ENCODE data around the gene WRAP53. TPM values are rescaled to one million over a fixed set of nuclear protein-coding genes. Genes with fewer than 3 reads are reported as not detected.

The WRAP53 gene
- total and polyA plus RNA-seq, 4 donors: 9.6 to 17.3 (median 11.5) TPM

- WGBS, 2 donors: 40 to 56% methylated on average over 7 of the region's 7 CpGs
- Histone ChIP-seq H3K27ac (ENCODE audit: low read depth in 1 of 2, low read length in 1 of 2) (no peak overlapping the region), H3K9ac (ENCODE audit: insufficient read depth in 1 of 2, low read length in 2 of 2) (no peak overlapping the region), H3K4me1 (ENCODE audit: control insufficient read depth in 5 of 5, insufficient read depth in 5 of 5, low read length in 5 of 5) (peaks cover 2 to 13% (median 4%) of the 10 kb centered on the region in 5 donors), H3K9me3 (ENCODE audit: control insufficient read depth in 4 of 4, insufficient read depth in 3 of 4, low read length in 3 of 4) (no peaks in the 10 kb centered on the region), H3K27me3 (ENCODE audit: control insufficient read depth in 3 of 3, insufficient read depth in 3 of 3, low read length in 2 of 3) (no peaks in the 10 kb centered on the region), H3K36me3 (ENCODE audit: control insufficient read depth in 4 of 4, insufficient read depth in 4 of 4, low read length in 4 of 4) (no peaks in the 10 kb centered on the region), H3K4me3 (no peak overlapping the region)
- no peak for ATAC-seq (ENCODE audit: insufficient read depth, low FRiP score)
- no peak for DNase-seq
- TF ChIP-seq CTCF (IDR thresholded peaks at IDR 0.05; ENCODE audit: control extremely low read depth, extremely low read depth): no peak
Observed at GRCh38 chr17:7745748-7746470, 57.6 kb downstream of the WRAP53 start.

- Histone ChIP-seq H3K9me3 (ENCODE audit: control insufficient read depth in 4 of 4, insufficient read depth in 3 of 4, low read length in 3 of 4) (no peaks in the 10 kb centered on the region), H3K4me1 (ENCODE audit: control insufficient read depth in 5 of 5, insufficient read depth in 5 of 5, low read length in 5 of 5) (peaks cover 2 to 13% (median 4%) of the 10 kb centered on the region in 5 donors), H3K4me3 (no peak overlapping the region), H3K36me3 (ENCODE audit: control insufficient read depth in 4 of 4, insufficient read depth in 4 of 4, low read length in 4 of 4) (no peaks in the 10 kb centered on the region), H3K27me3 (ENCODE audit: control insufficient read depth in 3 of 3, insufficient read depth in 3 of 3, low read length in 2 of 3) (no peaks in the 10 kb centered on the region), H3K27ac (ENCODE audit: low read depth in 1 of 2, low read length in 1 of 2) (no peak overlapping the region), H3K9ac (ENCODE audit: insufficient read depth in 1 of 2, low read length in 2 of 2) (no peak overlapping the region)
- ATAC-seq (ENCODE audit: insufficient read depth, low FRiP score): no peak
- TF ChIP-seq CTCF (IDR thresholded peaks at IDR 0.05; ENCODE audit: control extremely low read depth, extremely low read depth): no peak
- 52 to 60% methylated on average over 4 of the region's 4 CpGs for WGBS, 2 donors
- peak in 2 of 3 donors; percentile 13 to 21 for DNase-seq
Observed at GRCh38 chr17:7747635-7748071, 59.4 kb downstream of the WRAP53 start.

- Histone ChIP-seq H3K27me3 (ENCODE audit: control insufficient read depth in 3 of 3, insufficient read depth in 3 of 3, low read length in 2 of 3) (no peaks in the 10 kb centered on the region), H3K36me3 (ENCODE audit: control insufficient read depth in 4 of 4, insufficient read depth in 4 of 4, low read length in 4 of 4) (no peaks in the 10 kb centered on the region), H3K9ac (ENCODE audit: insufficient read depth in 1 of 2, low read length in 2 of 2) (no peak overlapping the region), H3K4me1 (ENCODE audit: control insufficient read depth in 5 of 5, insufficient read depth in 5 of 5, low read length in 5 of 5) (peaks cover 2 to 13% (median 4%) of the 10 kb centered on the region in 5 donors), H3K27ac (ENCODE audit: low read depth in 1 of 2, low read length in 1 of 2) (no peak overlapping the region), H3K4me3 (no peak overlapping the region), H3K9me3 (ENCODE audit: control insufficient read depth in 4 of 4, insufficient read depth in 3 of 4, low read length in 3 of 4) (no peaks in the 10 kb centered on the region)
- no peak for ATAC-seq (ENCODE audit: insufficient read depth, low FRiP score)
- no peak for TF ChIP-seq CTCF (IDR thresholded peaks at IDR 0.05; ENCODE audit: control extremely low read depth, extremely low read depth)
- peak in 2 of 3 donors; percentile 24 to 50 for DNase-seq
- WGBS, 2 donors: 71 to 83% methylated on average over 10 of the region's 10 CpGs
Observed at GRCh38 chr17:7748076-7748775, 59.9 kb downstream of the WRAP53 start.

All from lung (tissue), 12 donors.